ENCODE results near the gene SDR39U1.
"Not testable (repeated sequence)": the region's sequence is repeated elsewhere in the genome, so short reads cannot be mapped to it uniquely, and the experiment has no call there.

SDR39U1 gene, protein sequence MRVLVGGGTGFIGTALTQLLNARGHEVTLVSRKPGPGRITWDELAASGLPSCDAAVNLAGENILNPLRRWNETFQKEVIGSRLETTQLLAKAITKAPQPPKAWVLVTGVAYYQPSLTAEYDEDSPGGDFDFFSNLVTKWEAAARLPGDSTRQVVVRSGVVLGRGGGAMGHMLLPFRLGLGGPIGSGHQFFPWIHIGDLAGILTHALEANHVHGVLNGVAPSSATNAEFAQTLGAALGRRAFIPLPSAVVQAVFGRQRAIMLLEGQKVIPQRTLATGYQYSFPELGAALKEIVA

DNA sequence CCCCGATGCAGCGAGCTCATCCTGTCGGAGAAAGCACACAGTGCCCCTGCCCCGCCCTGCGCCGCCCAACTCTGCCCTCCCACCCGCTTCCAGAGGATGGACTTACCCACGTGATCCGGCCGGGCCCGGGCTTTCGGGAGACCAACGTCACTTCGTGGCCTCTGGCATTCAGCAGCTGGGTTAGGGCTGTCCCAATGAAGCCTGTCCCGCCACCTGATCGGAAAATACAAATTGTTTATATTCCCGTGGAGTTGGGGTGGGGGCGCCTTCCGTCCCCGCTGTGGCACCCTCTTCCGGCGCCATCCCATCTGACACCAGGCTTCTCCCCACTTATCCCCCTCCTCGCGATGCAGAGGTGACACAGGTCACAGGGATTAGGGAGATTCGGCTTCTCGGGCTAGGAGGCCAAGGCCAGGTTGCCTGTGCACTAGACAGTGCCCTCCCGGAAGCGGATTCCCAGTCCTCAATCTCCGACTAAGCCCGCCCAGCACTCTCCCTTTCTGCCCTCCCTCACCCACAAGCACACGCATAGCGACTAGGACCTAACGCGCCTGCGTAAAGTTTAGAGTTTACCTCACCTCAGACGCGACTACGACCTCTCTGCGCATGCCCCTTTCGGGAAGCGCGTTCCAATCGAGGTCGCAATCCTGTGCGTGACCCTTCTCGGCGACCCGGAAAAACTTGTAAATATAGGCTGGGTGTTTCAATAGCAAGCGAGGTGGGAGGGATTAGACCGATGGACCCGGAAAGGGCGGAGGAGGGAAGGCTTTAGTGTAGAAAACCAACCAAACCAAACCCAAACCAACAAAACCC lies at the start of gene SDR39U1:
Gene SDR39U1 (minus strand): TSS at position 537 of the 813 bp plus-strand sequence. CDS start 7 bp downstream, at position 530.
- H3K36me3 ChIP-seq (ENCODE audit: control insufficient read depth, insufficient read depth, low read length, severe bottlenecking), result peaks cover 40% of the 10 kb centered on the region
- peak; percentile 99 for DNase-seq (ENCODE audit: low read depth)
- H3K9ac ChIP-seq (ENCODE audit: low read length), result peak within 1 kb of the TSS; percentile 96
- H3K9me3 ChIP-seq (ENCODE audit: control insufficient read depth, low read length), result no peaks in the 10 kb centered on the region
- H3K4me1 ChIP-seq (ENCODE audit: control insufficient read depth, insufficient read depth, low read length), result peaks cover 30% of the 10 kb centered on the region
- H3K4me3 ChIP-seq (ENCODE audit: low read length), result peak within 1 kb of the TSS; percentile 88
- H3K27me3 ChIP-seq (replicated peaks; ENCODE audit: control insufficient read depth, insufficient read depth, low read length), result no peaks in the 10 kb centered on the region

DNA sequence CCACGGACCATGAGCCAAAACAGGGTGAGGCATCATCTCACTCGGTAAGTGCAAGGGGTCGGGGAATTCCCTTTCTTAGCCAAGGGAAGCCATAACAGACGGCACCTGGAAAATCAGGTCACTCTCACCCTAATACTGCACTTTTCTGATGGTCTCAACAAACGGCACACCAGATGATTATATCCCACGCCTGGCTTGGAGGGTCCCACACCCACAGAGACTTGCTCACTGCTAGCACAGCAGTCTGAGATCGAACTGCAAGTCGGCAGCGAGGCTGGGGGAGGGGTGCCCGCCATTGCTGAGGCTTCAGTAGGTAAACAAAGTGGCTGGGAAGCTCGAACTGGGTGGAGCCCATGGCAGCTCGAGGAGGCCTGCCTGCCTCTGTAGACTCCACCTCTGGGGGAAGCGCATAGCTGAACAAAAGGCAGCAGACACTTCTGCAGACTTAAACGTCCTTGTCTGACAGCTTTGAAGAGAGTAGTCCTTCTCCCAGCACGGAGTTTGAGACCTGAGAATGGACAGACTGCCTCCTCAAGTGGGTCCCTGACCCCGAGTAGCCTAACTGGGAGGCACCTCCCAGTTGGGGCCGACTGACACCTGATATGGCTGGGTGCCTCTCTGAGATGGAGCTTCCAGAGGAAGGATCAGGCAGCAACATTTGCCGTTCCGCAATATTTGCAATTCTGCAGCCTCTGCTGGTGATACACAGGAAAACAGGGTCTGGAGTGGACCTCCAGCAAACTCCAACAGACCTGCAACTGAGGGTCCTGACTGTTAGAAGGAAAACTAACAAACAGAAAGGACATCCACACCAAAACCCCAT lies 49.2 kb upstream of the SDR39U1 start:
- not testable (repeated sequence) for H3K9me3 ChIP-seq (ENCODE audit: control insufficient read depth, low read length); H3K4me1 ChIP-seq (ENCODE audit: control insufficient read depth, insufficient read depth, low read length); H3K9ac ChIP-seq (ENCODE audit: low read length); H3K36me3 ChIP-seq (ENCODE audit: control insufficient read depth, insufficient read depth, low read length, severe bottlenecking); H3K27me3 ChIP-seq (replicated peaks; ENCODE audit: control insufficient read depth, insufficient read depth, low read length); DNase-seq (ENCODE audit: low read depth); H3K4me3 ChIP-seq (ENCODE audit: low read length)

DNA sequence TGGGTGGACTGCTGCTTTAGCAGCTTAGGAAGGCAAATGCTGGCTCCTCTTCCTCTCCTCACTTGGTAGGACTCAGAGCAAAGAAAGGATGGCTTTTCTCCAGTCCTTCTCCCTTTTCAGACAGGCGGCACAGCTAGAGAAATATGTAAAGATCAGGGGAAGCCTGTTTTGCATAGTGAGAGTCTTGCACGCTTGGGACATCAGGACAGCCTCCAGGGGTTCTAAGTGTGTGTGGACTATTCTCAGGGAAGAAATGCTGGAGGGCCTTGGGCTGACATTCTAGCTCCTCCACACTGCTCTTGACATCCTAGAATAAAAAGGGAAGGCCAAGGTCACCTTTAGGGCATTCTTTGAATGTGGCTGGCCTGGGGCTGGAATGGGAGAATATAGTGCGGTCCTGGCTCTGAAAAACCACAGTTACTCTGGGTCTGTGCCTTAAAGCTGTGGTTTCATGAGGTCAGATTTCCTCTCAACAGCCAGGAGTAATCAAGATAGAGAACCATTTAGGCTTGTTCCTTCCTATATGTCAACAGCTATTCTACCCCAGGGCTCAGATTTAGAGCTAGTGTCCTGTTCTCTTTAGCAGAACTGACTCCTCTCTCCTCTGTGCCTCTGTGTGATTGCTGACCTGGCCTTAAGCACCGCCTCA lies 41.2 kb upstream of the SDR39U1 start:
- no peak overlapping the region for H3K9ac ChIP-seq (ENCODE audit: low read length)
- no peak for DNase-seq (ENCODE audit: low read depth)
- H3K27me3 ChIP-seq (replicated peaks; ENCODE audit: control insufficient read depth, insufficient read depth, low read length), result no peaks in the 10 kb centered on the region
- no peak overlapping the region for H3K4me3 ChIP-seq (ENCODE audit: low read length)
- H3K9me3 ChIP-seq (ENCODE audit: control insufficient read depth, low read length), result no peaks in the 10 kb centered on the region
- no peaks in the 10 kb centered on the region for H3K4me1 ChIP-seq (ENCODE audit: control insufficient read depth, insufficient read depth, low read length)
- H3K36me3 ChIP-seq (ENCODE audit: control insufficient read depth, insufficient read depth, low read length, severe bottlenecking), result no peaks in the 10 kb centered on the region

DNA sequence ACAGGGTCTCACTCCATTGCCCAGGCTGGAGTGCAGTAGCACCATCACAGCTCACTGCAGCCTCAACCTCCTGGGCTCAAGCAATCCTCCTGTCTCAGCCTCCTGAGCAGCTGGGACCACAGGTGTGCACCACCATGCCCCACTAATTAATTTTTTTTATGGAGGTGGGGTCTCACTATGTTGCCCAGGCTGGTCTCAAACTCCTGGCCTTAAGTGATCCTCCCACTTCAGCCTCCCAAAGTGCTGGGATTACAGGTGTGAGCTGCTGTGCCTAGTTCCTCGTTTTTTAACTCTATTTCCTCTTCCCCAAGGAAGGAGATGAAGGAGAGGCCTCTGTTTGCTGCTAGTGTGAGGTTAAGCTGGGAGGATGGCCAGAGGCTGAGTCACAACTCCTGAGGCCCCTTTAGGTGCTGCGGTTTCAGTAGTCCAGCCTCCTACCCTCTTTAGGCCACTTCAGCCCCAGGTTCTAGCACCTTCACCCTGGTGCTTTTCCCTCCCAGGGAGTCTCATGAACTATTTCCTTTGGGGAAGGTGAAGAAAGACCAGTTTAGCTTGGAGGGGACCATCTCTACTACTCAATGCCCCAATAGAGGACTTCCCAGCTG lies 40.2 kb upstream of the SDR39U1 start:
- H3K27me3 ChIP-seq (replicated peaks; ENCODE audit: control insufficient read depth, insufficient read depth, low read length); H3K4me3 ChIP-seq (ENCODE audit: low read length); H3K9me3 ChIP-seq (ENCODE audit: control insufficient read depth, low read length); H3K36me3 ChIP-seq (ENCODE audit: control insufficient read depth, insufficient read depth, low read length, severe bottlenecking); H3K4me1 ChIP-seq (ENCODE audit: control insufficient read depth, insufficient read depth, low read length); H3K9ac ChIP-seq (ENCODE audit: low read length): not testable (repeated sequence)
- peak; percentile 7 for DNase-seq (ENCODE audit: low read depth)

DNA sequence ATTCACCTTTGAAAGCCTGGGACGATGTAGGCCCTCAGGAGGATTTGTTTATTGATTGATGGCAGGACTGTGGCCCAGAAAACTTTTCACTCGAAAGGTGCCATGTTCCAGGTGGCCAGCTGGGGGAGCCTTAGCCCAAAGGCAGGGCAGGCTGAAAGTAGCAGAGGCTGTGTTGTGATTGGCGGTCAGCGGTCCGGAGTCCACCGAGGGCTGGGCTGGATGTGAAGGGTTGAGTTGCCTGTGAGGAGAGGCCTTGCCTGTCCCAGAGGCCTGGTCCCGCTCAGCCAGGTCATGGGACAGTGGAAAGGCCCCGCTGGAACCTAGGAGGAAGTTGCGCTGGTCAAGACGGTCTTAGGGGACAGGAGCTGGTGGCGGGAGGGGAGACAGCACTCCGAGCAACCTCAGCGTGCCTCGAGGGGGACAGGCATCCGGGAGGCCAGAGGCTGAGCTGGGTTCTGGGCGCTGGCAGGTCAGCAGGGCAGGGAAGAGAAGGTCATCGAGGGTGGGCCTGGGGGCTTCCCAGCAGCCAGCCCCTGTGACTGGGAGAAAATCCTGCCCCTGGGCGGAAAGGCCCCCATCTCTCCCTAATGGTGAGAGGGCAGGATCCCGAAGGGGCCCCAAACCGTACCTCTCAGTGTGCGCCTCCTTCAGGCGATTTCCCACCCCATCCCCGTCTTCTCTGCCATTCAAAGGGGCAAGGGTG lies 39.2 kb upstream of the SDR39U1 start:
- peak; percentile 13 for DNase-seq (ENCODE audit: low read depth)
- H3K4me1 ChIP-seq (ENCODE audit: control insufficient read depth, insufficient read depth, low read length), result no peaks in the 10 kb centered on the region
- no peak overlapping the region for H3K9ac ChIP-seq (ENCODE audit: low read length)
- H3K36me3 ChIP-seq (ENCODE audit: control insufficient read depth, insufficient read depth, low read length, severe bottlenecking), result no peaks in the 10 kb centered on the region
- no peaks in the 10 kb centered on the region for H3K9me3 ChIP-seq (ENCODE audit: control insufficient read depth, low read length)
- H3K27me3 ChIP-seq (replicated peaks; ENCODE audit: control insufficient read depth, insufficient read depth, low read length), result no peaks in the 10 kb centered on the region
- H3K4me3 ChIP-seq (ENCODE audit: low read length), result no peak overlapping the region

DNA sequence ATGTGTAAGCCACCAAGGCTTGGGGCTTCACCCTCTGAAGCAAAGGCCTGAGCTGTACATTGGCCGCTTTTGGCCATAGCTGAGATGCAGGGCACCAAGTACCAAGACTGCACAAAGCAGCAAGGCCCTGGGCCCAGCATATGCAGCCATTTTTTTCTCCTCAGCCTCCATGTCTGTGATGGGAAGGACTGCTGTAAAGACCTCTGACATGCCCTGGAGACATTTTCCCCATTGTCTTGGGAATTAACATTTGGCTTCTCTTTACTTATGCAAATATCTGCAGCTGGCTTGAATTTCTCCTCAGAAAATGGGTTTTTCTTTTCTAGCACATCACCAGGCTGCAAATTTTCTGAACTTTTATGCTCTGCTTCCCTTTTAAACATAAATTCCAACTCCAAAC lies 37.4 kb upstream of the SDR39U1 start:
- H3K9me3 ChIP-seq (ENCODE audit: control insufficient read depth, low read length); H3K9ac ChIP-seq (ENCODE audit: low read length); H3K36me3 ChIP-seq (ENCODE audit: control insufficient read depth, insufficient read depth, low read length, severe bottlenecking); H3K4me3 ChIP-seq (ENCODE audit: low read length); H3K4me1 ChIP-seq (ENCODE audit: control insufficient read depth, insufficient read depth, low read length); H3K27me3 ChIP-seq (replicated peaks; ENCODE audit: control insufficient read depth, insufficient read depth, low read length); DNase-seq (ENCODE audit: low read depth): not testable (repeated sequence)

DNA sequence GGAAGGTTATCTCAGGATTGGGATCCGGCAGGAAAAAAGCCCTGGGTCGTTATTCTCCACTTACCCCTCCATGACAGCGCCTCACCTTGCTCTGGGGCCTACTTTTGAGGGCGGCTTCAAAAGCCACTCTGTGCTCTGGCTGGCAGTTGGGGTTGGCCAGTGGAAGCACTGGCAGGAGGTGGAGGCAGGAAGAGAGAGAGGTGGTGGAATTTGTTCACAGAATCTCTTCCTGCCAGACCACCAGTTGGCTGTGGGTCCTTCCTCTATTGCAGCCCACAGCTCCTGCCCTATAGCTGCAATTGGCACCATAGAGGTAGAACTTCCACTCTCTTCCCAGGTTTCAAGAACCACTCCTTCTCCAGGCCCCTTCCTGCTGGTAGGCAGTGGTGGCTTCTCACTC lies 32.7 kb upstream of the SDR39U1 start:
- no peak overlapping the region for H3K9ac ChIP-seq (ENCODE audit: low read length)
- H3K36me3 ChIP-seq (ENCODE audit: control insufficient read depth, insufficient read depth, low read length, severe bottlenecking), result peaks cover 6% of the 10 kb centered on the region
- DNase-seq (ENCODE audit: low read depth), result no peak
- no peak overlapping the region for H3K4me3 ChIP-seq (ENCODE audit: low read length)
- no peaks in the 10 kb centered on the region for H3K27me3 ChIP-seq (replicated peaks; ENCODE audit: control insufficient read depth, insufficient read depth, low read length)
- H3K9me3 ChIP-seq (ENCODE audit: control insufficient read depth, low read length), result no peaks in the 10 kb centered on the region
- H3K4me1 ChIP-seq (ENCODE audit: control insufficient read depth, insufficient read depth, low read length), result no peaks in the 10 kb centered on the region

DNA sequence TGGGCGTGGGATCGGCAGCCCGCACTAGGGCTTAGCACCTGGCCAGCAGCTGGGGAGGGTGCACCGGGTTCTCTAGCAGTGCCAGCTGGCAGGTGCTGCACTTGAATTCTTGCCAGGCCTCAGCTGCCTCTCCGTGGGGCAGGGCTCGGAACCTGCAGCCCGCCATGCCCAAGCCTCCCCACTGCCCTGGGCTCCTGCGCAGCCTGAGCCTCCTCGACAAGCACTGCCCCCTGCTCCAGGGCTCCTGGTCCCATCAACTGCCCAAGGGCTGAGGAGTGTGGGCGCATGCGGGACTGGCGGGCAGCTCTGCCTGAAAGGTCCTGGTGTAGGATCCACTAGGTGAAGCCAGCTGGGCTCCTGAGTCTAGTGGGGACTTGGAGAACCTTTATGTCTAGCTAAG lies 30.6 kb upstream of the SDR39U1 start:
- Histone ChIP-seq H3K27me3 (replicated peaks; ENCODE audit: control insufficient read depth, insufficient read depth, low read length) (no peaks in the 10 kb centered on the region), H3K36me3 (ENCODE audit: control insufficient read depth, insufficient read depth, low read length, severe bottlenecking) (peaks cover 6% of the 10 kb centered on the region), H3K4me3 (ENCODE audit: low read length) (no peak overlapping the region), H3K4me1 (ENCODE audit: control insufficient read depth, insufficient read depth, low read length) (no peaks in the 10 kb centered on the region), H3K9me3 (ENCODE audit: control insufficient read depth, low read length) (no peaks in the 10 kb centered on the region), H3K9ac (ENCODE audit: low read length) (no peak overlapping the region)
- no peak for DNase-seq (ENCODE audit: low read depth)

DNA sequence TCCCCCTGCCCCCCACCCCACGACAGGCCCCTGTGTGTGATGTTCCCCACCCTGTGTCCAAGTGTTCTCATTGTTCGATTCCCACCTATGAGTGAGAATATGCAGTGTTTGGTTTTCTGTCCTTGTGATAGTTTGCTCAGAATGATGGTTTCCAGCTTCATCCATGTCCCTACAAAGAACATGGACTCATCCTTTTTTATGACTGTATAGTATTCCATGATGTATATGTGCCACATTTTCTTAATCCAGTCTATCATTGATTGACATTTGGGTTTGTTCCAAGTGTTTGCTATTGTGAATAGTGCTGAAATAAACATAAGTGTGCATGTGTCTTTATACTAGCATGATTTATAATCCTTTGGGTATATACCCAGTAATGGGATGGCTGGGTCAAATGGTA lies 27.9 kb upstream of the SDR39U1 start:
- DNase-seq (ENCODE audit: low read depth); H3K27me3 ChIP-seq (replicated peaks; ENCODE audit: control insufficient read depth, insufficient read depth, low read length); H3K4me1 ChIP-seq (ENCODE audit: control insufficient read depth, insufficient read depth, low read length); H3K9me3 ChIP-seq (ENCODE audit: control insufficient read depth, low read length); H3K36me3 ChIP-seq (ENCODE audit: control insufficient read depth, insufficient read depth, low read length, severe bottlenecking); H3K9ac ChIP-seq (ENCODE audit: low read length); H3K4me3 ChIP-seq (ENCODE audit: low read length): not testable (repeated sequence)

DNA sequence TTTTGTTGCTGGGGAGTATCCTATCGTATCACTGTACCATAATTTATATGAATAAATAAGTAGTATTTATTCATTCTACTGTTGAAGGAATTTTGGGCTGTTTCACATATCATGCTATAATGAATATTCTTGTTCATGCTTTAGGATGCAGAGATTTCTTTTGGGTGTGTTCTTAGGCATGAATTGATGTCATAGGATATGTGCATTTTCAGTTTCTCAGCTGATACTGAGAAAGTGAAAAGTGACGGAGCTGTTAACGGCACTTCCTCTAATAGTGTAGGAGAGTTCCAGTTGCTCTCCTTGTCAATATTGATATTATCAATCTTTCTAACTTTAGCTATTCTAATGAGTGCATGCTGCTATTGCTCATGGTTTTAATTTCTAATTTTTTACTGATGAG lies 23.2 kb upstream of the SDR39U1 start:
- DNase-seq (ENCODE audit: low read depth), result no peak
- no peak overlapping the region for H3K4me3 ChIP-seq (ENCODE audit: low read length)
- no peaks in the 10 kb centered on the region for H3K9me3 ChIP-seq (ENCODE audit: control insufficient read depth, low read length)
- no peak overlapping the region for H3K9ac ChIP-seq (ENCODE audit: low read length)
- H3K27me3 ChIP-seq (replicated peaks; ENCODE audit: control insufficient read depth, insufficient read depth, low read length), result no peaks in the 10 kb centered on the region
- no peaks in the 10 kb centered on the region for H3K36me3 ChIP-seq (ENCODE audit: control insufficient read depth, insufficient read depth, low read length, severe bottlenecking)
- no peaks in the 10 kb centered on the region for H3K4me1 ChIP-seq (ENCODE audit: control insufficient read depth, insufficient read depth, low read length)
